Measurements from ENCODE around the gene PAOX. TPM values are rescaled to one million over a fixed set of nuclear protein-coding genes. Genes with fewer than 3 reads are reported as not detected.
"Not testable (repeated sequence)": the region's sequence is repeated elsewhere in the genome, so short reads cannot be mapped to it uniquely, and the experiment has no call there.

PAOX gene
- total RNA-seq, 4 donors from 2014 or later = 3.5 to 11.0 (median 9.9) TPM

DNA sequence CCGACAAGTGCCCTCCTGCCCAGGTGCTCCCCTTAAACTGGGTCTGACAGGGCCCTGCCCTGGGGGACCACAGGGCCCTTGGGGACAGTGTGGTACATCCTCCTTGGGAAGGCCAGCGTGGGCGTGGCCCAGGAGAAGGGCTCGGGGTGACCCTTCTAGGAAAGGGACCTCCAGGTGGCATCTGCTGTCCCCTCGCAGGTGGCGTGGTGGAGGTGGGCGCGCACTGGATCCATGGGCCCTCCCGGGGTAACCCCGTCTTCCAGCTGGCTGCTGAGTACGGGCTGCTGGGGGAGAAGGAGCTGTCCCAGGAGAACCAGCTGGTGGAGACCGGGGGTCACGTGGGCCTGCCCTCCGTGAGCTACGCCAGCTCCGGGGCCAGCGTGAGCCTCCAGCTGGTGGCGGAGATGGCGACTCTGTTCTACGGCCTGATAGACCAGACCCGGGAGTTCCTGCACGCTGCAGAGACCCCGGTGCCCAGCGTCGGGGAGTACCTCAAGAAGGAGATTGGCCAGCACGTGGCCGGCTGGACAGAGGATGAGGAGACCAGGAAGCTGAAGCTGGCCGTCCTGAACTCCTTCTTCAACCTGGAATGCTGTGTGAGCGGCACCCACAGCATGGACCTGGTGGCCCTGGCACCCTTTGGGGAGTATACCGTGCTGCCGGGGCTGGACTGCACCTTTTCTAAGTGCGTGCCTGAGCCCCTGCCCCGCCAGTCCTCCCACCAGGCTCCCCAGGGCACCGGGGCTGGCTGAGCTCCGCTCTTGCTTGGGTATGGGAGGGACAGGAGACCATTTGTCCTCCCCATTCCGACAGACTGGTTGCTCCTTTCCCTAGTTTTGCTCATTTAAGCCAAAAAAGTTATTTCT, 972 bp downstream of the PAOX start:
- peaks cover 10 to 15% of the 10 kb centered on the region in 2 donors for H3K4me1 ChIP-seq
- DNase-seq = no peak
- intact Hi-C loops (cut with DNase I) = loop anchor here (5.0 kb wide), 1 partner anchor 68 kb away; no protein-coding TSS in a partner anchor
- H3K4me3 ChIP-seq (replicated peaks in 1 of 3) = peak overlapping the region in 2 of 3 donors; percentile 51 to 52
- H3K36me3 ChIP-seq = no peaks in the 10 kb centered on the region
- 93 to 95% methylated on average over 19 to 23 of the region's 36 CpGs for WGBS, 2 donors
- peak overlapping the region in 1 of 3 donors; percentile 31 for H3K27ac ChIP-seq
- no peaks in the 10 kb centered on the region for H3K27me3 ChIP-seq
- TF ChIP-seq POLR2A (IDR thresholded peaks at IDR 0.05) = no peak
- no peak for TF ChIP-seq CTCF (IDR thresholded peaks at IDR 0.05)
- no peaks in the 10 kb centered on the region for H3K9me3 ChIP-seq

GRCh38 chr10:133381036-133381435, 2.0 kb downstream of the PAOX start:
- H3K4me1 ChIP-seq = peaks cover 10 to 15% of the 10 kb centered on the region in 2 donors
- DNase-seq = peak; percentile 35 to 54
- no peaks in the 10 kb centered on the region for H3K27me3 ChIP-seq
- TF ChIP-seq CTCF (IDR thresholded peaks at IDR 0.05) = no peak
- whole genome bisulfite sequencing, 2 donors = 68 to 81% methylated on average over 5 to 6 of the region's 8 CpGs
- no peak overlapping the region for H3K4me3 ChIP-seq (replicated peaks in 1 of 3)
- intact Hi-C loops (cut with DNase I) = no loop called here
- no peaks in the 10 kb centered on the region for H3K36me3 ChIP-seq
- no peak overlapping the region for H3K27ac ChIP-seq
- no peaks in the 10 kb centered on the region for H3K9me3 ChIP-seq

GRCh38 chr10:133383551-133383950, 4.5 kb downstream of the PAOX start:
- peaks cover 6% of the 10 kb centered on the region in 2 donors for H3K4me1 ChIP-seq
- H3K4me3 ChIP-seq (replicated peaks in 1 of 3) = no peak overlapping the region
- no peaks in the 10 kb centered on the region for H3K27me3 ChIP-seq
- no peak overlapping the region for H3K27ac ChIP-seq
- no peak for DNase-seq
- H3K36me3 ChIP-seq = no peaks in the 10 kb centered on the region
- WGBS, 2 donors = 96% methylated on average over 4 of the region's 4 CpGs
- TF ChIP-seq POLR2A (IDR thresholded peaks at IDR 0.05) (no peak), CTCF (IDR thresholded peaks at IDR 0.05) (no peak)
- intact Hi-C loops (cut with DNase I) = no loop called here
- H3K9me3 ChIP-seq = no peaks in the 10 kb centered on the region

- intact Hi-C loops (cut with DNase I) = no loop called here
- H3K27ac ChIP-seq = no peak overlapping the region
- DNase-seq = no peak
- TF ChIP-seq POLR2A (IDR thresholded peaks at IDR 0.05) (no peak), CTCF (IDR thresholded peaks at IDR 0.05) (no peak)
- no peak overlapping the region for H3K4me3 ChIP-seq (replicated peaks in 1 of 3)
- H3K36me3 ChIP-seq = no peaks in the 10 kb centered on the region
- H3K4me1 ChIP-seq = peaks cover 6% of the 10 kb centered on the region in 2 donors
- 96 to 98% methylated on average over 9 of the region's 13 CpGs for WGBS, 2 donors
- H3K9me3 ChIP-seq = no peaks in the 10 kb centered on the region
- no peaks in the 10 kb centered on the region for H3K27me3 ChIP-seq
These were observed 5.0 kb downstream of the PAOX start for GRCh38 chr10:133384071-133384470.

GRCh38 chr10:133385214-133385613, 6.2 kb downstream of the PAOX start:
- Histone ChIP-seq H3K4me3 (replicated peaks in 1 of 3) (no peak overlapping the region), H3K27ac (no peak overlapping the region), H3K27me3 (no peaks in the 10 kb centered on the region), H3K4me1 (no peaks in the 10 kb centered on the region), H3K9me3 (no peaks in the 10 kb centered on the region), H3K36me3 (no peaks in the 10 kb centered on the region)
- DNase-seq = no peak
- TF ChIP-seq POLR2A (IDR thresholded peaks at IDR 0.05) (no peak), CTCF (IDR thresholded peaks at IDR 0.05) (no peak)
- intact Hi-C loops (cut with DNase I) = no loop called here
- WGBS, 2 donors = 97 to 100% methylated on average over 2 of the region's 2 CpGs

DNA sequence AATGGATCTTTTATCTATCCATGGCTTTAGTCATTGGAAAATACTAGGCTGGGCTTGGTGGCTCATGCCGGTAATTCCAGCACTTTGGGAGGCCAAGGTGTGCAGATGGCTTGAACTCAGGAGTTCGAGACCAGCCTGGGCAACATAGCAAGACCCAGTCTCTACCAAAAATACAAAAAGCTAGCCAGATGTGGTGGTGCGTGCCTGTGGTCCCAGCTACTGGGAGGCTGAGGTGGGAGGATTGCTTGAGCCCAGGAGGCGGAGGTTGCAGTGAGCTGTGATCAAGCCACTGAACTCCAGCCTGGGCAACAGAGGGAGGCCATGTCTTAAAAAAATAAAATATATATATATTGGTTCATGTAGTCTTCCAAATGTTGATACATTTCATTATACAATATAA, 7.9 kb downstream of the PAOX start:
- H3K27ac ChIP-seq; H3K27me3 ChIP-seq; H3K4me3 ChIP-seq (replicated peaks in 1 of 3); intact Hi-C loops (cut with DNase I); H3K36me3 ChIP-seq; H3K4me1 ChIP-seq; DNase-seq; H3K9me3 ChIP-seq: not testable (repeated sequence)
- 94 to 100% methylated on average over 4 of the region's 4 CpGs for WGBS, 2 donors

Data from thyroid gland (tissue), 4 donors.